D341Med (cell line): ENCODE results near the gene SORBS1.

Experiments
- DNase-seq: peaks from one replicate; pipeline ENCODE4 v3.0.0; 2012; ENCODE audit warnings: low spot score

The SORBS1 gene

DNA sequence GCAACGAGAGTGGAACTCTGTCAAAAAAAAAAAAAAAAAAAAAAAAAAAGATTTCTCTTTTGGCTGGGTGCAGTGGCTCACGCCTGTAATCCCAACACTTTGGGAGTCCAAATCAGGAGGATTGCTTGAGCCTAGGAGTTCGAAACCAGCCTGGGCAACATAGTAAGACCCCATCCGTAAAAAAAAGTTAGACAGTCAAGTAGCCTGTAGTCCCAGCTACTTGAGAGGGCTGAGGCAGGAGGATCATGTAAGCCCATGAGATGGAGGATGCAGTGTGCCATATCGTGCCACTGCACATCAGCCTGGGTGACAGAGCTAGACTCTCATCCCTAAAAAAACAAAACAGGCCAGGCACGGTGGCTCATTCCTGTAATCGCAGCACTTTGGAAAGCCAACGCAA, 295.6 kb downstream of the SORBS1 start:
- no peak for DNase-seq

GRCh38 chr10:95264227-95265051, 296.7 kb downstream of the SORBS1 start:
- DNase-seq, result no peak

- DNase-seq, result no peak
These were observed 297.3 kb downstream of the SORBS1 start for GRCh38 chr10:95263864-95264226.

DNA sequence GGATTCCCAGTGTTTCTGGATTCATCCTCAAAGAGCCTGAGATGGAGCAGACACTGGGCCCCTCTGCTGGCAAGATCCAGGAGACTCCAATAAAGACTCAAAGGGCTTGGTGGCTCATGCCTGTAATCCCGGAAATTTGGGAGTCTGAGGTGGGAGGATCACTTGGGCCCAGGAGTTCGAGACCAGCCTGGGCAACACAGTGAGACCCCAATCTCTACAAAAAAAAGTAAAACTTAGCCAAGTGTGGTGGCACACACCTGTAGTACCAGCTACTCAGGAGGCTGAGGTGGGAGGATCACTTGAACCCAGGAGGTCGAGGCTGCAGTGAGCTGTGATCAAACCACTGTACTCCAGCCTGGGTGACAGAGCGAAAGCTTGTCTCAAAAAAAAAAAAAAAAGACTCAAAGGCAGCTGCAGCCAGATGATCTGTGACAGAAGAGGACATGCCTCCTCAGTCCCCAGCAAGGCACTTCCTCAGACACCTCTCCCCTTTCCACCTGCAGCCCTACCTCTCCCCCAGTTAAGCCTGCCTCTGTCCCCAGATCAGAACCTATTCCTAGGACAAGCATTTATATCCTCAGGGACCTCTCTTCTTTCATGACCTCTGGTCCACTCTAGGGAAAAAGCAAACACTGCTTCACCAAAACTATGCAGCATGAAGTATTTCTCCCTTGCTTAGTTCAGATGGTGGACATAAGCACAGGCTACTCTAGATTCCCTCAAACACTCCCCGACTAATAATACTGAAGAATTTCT, 298.2 kb downstream of the SORBS1 start:
- DNase-seq, result no peak

GRCh38 chr10:95261926-95262325, 299.2 kb downstream of the SORBS1 start:
- DNase-seq, result no peak
